T-helper 1 cell (primary cell): ENCODE data around the gene REEP3.
"Not testable (repeated sequence)": the region's sequence is repeated elsewhere in the genome, so short reads cannot be mapped to it uniquely, and the experiment has no call there.

Experiments used
- DNase-seq, 5 donors: peaks; one replicate each; pipeline ENCODE4 v3.0.0-alpha.2; 2012 to 2020
- total RNA-seq, 4 donors: gene quantifications; one replicate each; lab custom pipeline; 2026; lab: John Stamatoyannopoulos, UW

Gene REEP3
- total RNA-seq: 18.5 to 27.6 (median 20.2) reads per million in 4 donors

GRCh38 chr10:63520500-63521415 lies at the start of gene REEP3:
Gene REEP3 (plus strand): TSS chr10:63521401. CDS start chr10:63521546, 145 bp downstream.
- DNase-seq: peak; percentile 7 to 61 (median 28)

- DNase-seq: no peak
Observed at GRCh38 chr10:63474488-63474887, 46.7 kb upstream of the REEP3 start.

- no peak for DNase-seq
Observed at GRCh38 chr10:63477927-63478326, 43.3 kb upstream of the REEP3 start.

GRCh38 chr10:63478564-63478963 lies 42.6 kb upstream of the REEP3 start:
- no peak for DNase-seq

- DNase-seq: no peak
Observed at GRCh38 chr10:63480237-63480636, 41.0 kb upstream of the REEP3 start.

- DNase-seq: no peak
Observed at GRCh38 chr10:63481815-63482421, 39.3 kb upstream of the REEP3 start.

- DNase-seq: no peak
Observed at GRCh38 chr10:63483983-63484382, 37.2 kb upstream of the REEP3 start.

- DNase-seq: no peak
Observed at GRCh38 chr10:63487990-63488389, 33.2 kb upstream of the REEP3 start.

GRCh38 chr10:63489838-63490237 lies 31.4 kb upstream of the REEP3 start:
- DNase-seq: no peak

- no peak for DNase-seq
Observed at GRCh38 chr10:63491588-63492316, 29.4 kb upstream of the REEP3 start.

- DNase-seq: not testable (repeated sequence)
Observed at GRCh38 chr10:63492317-63492690, 28.9 kb upstream of the REEP3 start.

- DNase-seq: no peak
Observed at GRCh38 chr10:63493004-63493403, 28.2 kb upstream of the REEP3 start.

- no peak for DNase-seq
Observed at GRCh38 chr10:63494951-63495350, 26.2 kb upstream of the REEP3 start.

GRCh38 chr10:63496561-63496960 lies 24.6 kb upstream of the REEP3 start:
- DNase-seq: no peak

- DNase-seq: no peak
Observed at GRCh38 chr10:63497321-63497720, 23.9 kb upstream of the REEP3 start.

GRCh38 chr10:63498665-63499064 lies 22.5 kb upstream of the REEP3 start:
- DNase-seq: no peak

GRCh38 chr10:63500551-63500950 lies 20.6 kb upstream of the REEP3 start:
- not testable (repeated sequence) for DNase-seq

- no peak for DNase-seq
Observed at GRCh38 chr10:63501954-63502353, 19.2 kb upstream of the REEP3 start.

GRCh38 chr10:63502832-63503231 lies 18.4 kb upstream of the REEP3 start:
- no peak for DNase-seq

GRCh38 chr10:63503395-63503794 lies 17.8 kb upstream of the REEP3 start:
- no peak for DNase-seq

- DNase-seq: no peak
Observed at GRCh38 chr10:63504145-63504881, 16.9 kb upstream of the REEP3 start.

GRCh38 chr10:63505562-63505961 lies 15.6 kb upstream of the REEP3 start:
- DNase-seq: no peak

- no peak for DNase-seq
Observed at GRCh38 chr10:63506554-63506953, 14.6 kb upstream of the REEP3 start.
